H9 (cell line): ENCODE measurements around the gene RBFOX2. TPM values are rescaled to one million over a fixed set of nuclear protein-coding genes. Genes with fewer than 3 reads are reported as not detected.

Experiments
- DNase-seq: peaks from one replicate; pipeline ENCODE4 v3.0.0-alpha.2; 2017
- H2AFZ ChIP-seq: one replicate; pipeline ENCODE4 v1.6.1; 2013; ENCODE audit warnings: mild to moderate bottlenecking, low read length, control low read depth, moderate library complexity
- H2AK5ac ChIP-seq: 2 replicates; pipeline ENCODE4 v1.6.1; 2013; ENCODE audit warnings: low read length, control low read depth, mixed read lengths; ENCODE audit not compliant: insufficient read length
- H2BK120ac ChIP-seq: one replicate; pipeline ENCODE4 v1.6.1; 2013; ENCODE audit warnings: low read depth, mild to moderate bottlenecking, low read length, control low read depth, inconsistent platforms; ENCODE audit not compliant: poor library complexity, severe bottlenecking
- H2BK12ac ChIP-seq: 2 replicates; pipeline ENCODE4 v1.6.1; 2013; ENCODE audit warnings: low read length, control low read depth, mixed read lengths, low read depth; ENCODE audit not compliant: insufficient read length
- H2BK15ac ChIP-seq: 2 replicates; pipeline ENCODE4 v1.6.1; 2013; ENCODE audit warnings: low read depth, low read length, control low read depth
- H2BK20ac ChIP-seq: one replicate; pipeline ENCODE4 v1.6.1; 2013; ENCODE audit warnings: low read depth, mild to moderate bottlenecking, low read length, control low read depth, inconsistent platforms; ENCODE audit not compliant: poor library complexity, severe bottlenecking
- H2BK5ac ChIP-seq: 2 replicates; pipeline ENCODE4 v1.6.1; 2013; ENCODE audit warnings: low read length, control low read depth, mixed read lengths; ENCODE audit not compliant: insufficient read length
- H3K14ac ChIP-seq: 2 replicates; pipeline ENCODE4 v1.6.1; 2013; ENCODE audit warnings: low read length, control low read depth; ENCODE audit not compliant: insufficient read depth
- H3K18ac ChIP-seq: 2 replicates; pipeline ENCODE4 v1.6.1; 2013; ENCODE audit warnings: low read depth, mild to moderate bottlenecking, mixed read lengths, low read length, control low read depth; ENCODE audit not compliant: insufficient read length
- H3K23ac ChIP-seq: 2 replicates; pipeline ENCODE4 v1.6.1; 2013; ENCODE audit warnings: low read length, control low read depth, mixed read lengths, low read depth; ENCODE audit not compliant: insufficient read length
- H3K23me2 ChIP-seq: 2 replicates; pipeline ENCODE4 v1.6.1; 2013; ENCODE audit warnings: low read depth, mild to moderate bottlenecking, mixed read lengths, low read length, control low read depth; ENCODE audit not compliant: insufficient read length, poor library complexity, severe bottlenecking
- H3K27ac ChIP-seq: 2 replicates; pipeline ENCODE4 v1.5.1; 2013; ENCODE audit warnings: low read length, control low read depth, mixed read lengths, low read depth; ENCODE audit not compliant: insufficient read length
- H3K27me3 ChIP-seq: 2 replicates; pipeline ENCODE4 v1.6.1; 2013; ENCODE audit warnings: low read length, control low read depth, inconsistent platforms; ENCODE audit not compliant: insufficient read depth
- H3K4ac ChIP-seq: 2 replicates; pipeline ENCODE4 v1.6.1; 2013; ENCODE audit warnings: low read depth, mild to moderate bottlenecking, control low read depth, inconsistent platforms, low read length, moderate library complexity
- H3K4me1 ChIP-seq: 2 replicates; pipeline ENCODE4 v1.6.1; 2013; ENCODE audit warnings: low read length, control low read depth, inconsistent platforms; ENCODE audit not compliant: insufficient read depth
- H3K4me2 ChIP-seq: 2 replicates; pipeline ENCODE4 v1.6.1; 2013; ENCODE audit warnings: low read length, control low read depth, mixed read lengths; ENCODE audit not compliant: insufficient read length, insufficient read depth
- H3K56ac ChIP-seq: 2 replicates; pipeline ENCODE4 v1.6.1; 2013; ENCODE audit warnings: low read depth, mild to moderate bottlenecking, mixed read lengths, low read length, control low read depth; ENCODE audit not compliant: insufficient read length
- H3K79me1 ChIP-seq: 2 replicates; pipeline ENCODE4 v1.6.1; 2013; ENCODE audit warnings: low read depth, mild to moderate bottlenecking, moderate library complexity, low read length, control low read depth, inconsistent platforms; ENCODE audit not compliant: insufficient read depth, poor library complexity, severe bottlenecking
- H3K79me2 ChIP-seq: 2 replicates; pipeline ENCODE4 v1.6.1; 2013; ENCODE audit warnings: low read length, control low read depth, inconsistent platforms; ENCODE audit not compliant: insufficient read depth
- H3K9ac ChIP-seq: 2 replicates; pipeline ENCODE4 v1.6.1; 2013; ENCODE audit warnings: low read length, control low read depth, mixed read lengths; ENCODE audit not compliant: insufficient read length; ENCODE audit errors: extremely low read depth
- H3K9me3 ChIP-seq: one replicate; pipeline ENCODE4 v1.6.1; 2013; ENCODE audit warnings: low read depth, low read length, inconsistent platforms; ENCODE audit not compliant: control insufficient read depth
- H3T11ph ChIP-seq: one replicate; pipeline ENCODE4 v1.6.1; 2013; ENCODE audit warnings: mild to moderate bottlenecking, low read length, control low read depth, inconsistent platforms
- H4K20me1 ChIP-seq: one replicate; pipeline ENCODE4 v1.6.1; 2013; ENCODE audit not compliant: control insufficient read depth, insufficient read length, insufficient read depth
- H4K5ac ChIP-seq: 2 replicates; pipeline ENCODE4 v1.6.1; 2013; ENCODE audit warnings: low read depth, mild to moderate bottlenecking, mixed read lengths, low read length, control low read depth; ENCODE audit not compliant: insufficient read length
- H4K8ac ChIP-seq: replicated peaks from 2 replicates; pipeline ENCODE4 v1.6.1; 2013; ENCODE audit warnings: low read length, control low read depth, mixed read lengths, low read depth; ENCODE audit not compliant: insufficient read length
- H4K91ac ChIP-seq: 2 replicates; pipeline ENCODE4 v1.6.1; 2013; ENCODE audit warnings: low read depth, mild to moderate bottlenecking, moderate library complexity, mixed read lengths, low read length, control low read depth; ENCODE audit not compliant: insufficient read length
- H3K27ac Mint-ChIP-seq, 3 experiments: 2 replicates in 2 of 3; 3 replicates in 1 of 3; pipeline ENCODE4 v1.8.0; 2020 to 2021; ENCODE audit warnings: mixed read lengths in 3 of 3, mild to moderate bottlenecking in 1 of 3, moderate library complexity in 1 of 3
- H3K27me3 Mint-ChIP-seq: 2 replicates; pipeline ENCODE4 v1.8.0; 2021; ENCODE audit warnings: low read depth, mild to moderate bottlenecking, moderate library complexity, mixed read lengths
- H3K36me3 Mint-ChIP-seq, 3 experiments: 2 replicates in 2 of 3; 3 replicates in 1 of 3; pipeline ENCODE4 v1.8.0; 2020 to 2021; ENCODE audit warnings: low read depth in 3 of 3, mixed read lengths in 3 of 3; ENCODE audit not compliant: insufficient read depth in 1 of 3
- H3K4me1 Mint-ChIP-seq, 2 experiments: 2 replicates each; pipeline ENCODE4 v1.8.0; 2020; ENCODE audit warnings: mixed read lengths in 2 of 2
- H3K4me3 Mint-ChIP-seq, 2 experiments: 2 replicates in 1 of 2; 3 replicates in 1 of 2; pipeline ENCODE4 v1.8.0; 2020 to 2021; ENCODE audit warnings: mild to moderate bottlenecking in 2 of 2, mixed read lengths in 2 of 2, moderate library complexity in 1 of 2
- H3K9me3 Mint-ChIP-seq, 2 experiments: 2 replicates in 1 of 2; 3 replicates in 1 of 2; pipeline ENCODE4 v1.8.0; 2020; ENCODE audit warnings: mild to moderate bottlenecking in 2 of 2, mixed read lengths in 2 of 2, moderate library complexity in 1 of 2
- CTCF ChIP-seq: fragments of 200-600 bp; sonication (generic); conservative IDR thresholded peaks from 3 replicates; pipeline ENCODE4 v1.8.0; 2021; ENCODE audit warnings: antibody characterized with exemption, mild to moderate bottlenecking
- WGBS: extraction: QIAGEN DNeasy Blood & Tissue Kit; methylation state at CpG from one replicate; pipeline ENCODE4 v1.1.7; 2013; ENCODE audit warnings: missing lambda C conversion rate, low lambda C conversion rate, mixed read lengths; ENCODE audit not compliant: insufficient read length; ENCODE audit errors: extremely low coverage; 5-methylcytosine and 5-hydroxymethylcytosine counted together
- total RNA-seq: library from RNA; stranded (reverse); gene quantifications from 2 replicates; pipeline ENCODE4 v1.2.1, GENCODE V29; 2021

The RBFOX2 gene
- total RNA-seq, 1 experiment from 2014 or later = 84.7 TPM

DNA sequence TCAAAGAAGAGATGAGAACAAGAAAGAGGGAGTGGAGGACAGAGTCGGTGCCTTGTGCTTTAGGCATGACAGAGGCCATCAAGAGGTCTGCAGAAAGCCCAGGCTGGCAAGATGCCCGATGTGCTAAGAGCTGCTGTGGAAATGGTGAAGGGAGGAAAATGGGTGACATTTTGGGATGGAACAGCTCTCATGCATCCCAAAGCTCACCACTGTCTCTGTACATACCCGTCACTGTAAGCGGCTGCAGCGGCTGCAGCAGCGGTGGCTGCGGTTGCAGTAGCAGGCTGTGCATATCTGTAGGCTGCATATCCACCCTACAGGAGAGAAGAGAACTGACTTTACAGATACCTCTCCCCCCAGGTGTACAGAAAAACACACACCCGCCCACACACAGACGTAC lies 282.4 kb downstream of the RBFOX2 start:
- H3K14ac ChIP-seq = no peak overlapping the region
- H3K4me2 ChIP-seq = no peak overlapping the region
- peaks cover 39 to 65% of the 10 kb centered on the region in 2 experiments for H3K4me1 Mint-ChIP-seq
- peaks cover 3% of the 10 kb centered on the region for H3K23me2 ChIP-seq
- H3K4me3 Mint-ChIP-seq = no peak overlapping the region
- no peaks in the 10 kb centered on the region for H3K27me3 Mint-ChIP-seq
- no peaks in the 10 kb centered on the region for H3K9me3 ChIP-seq
- H3K36me3 Mint-ChIP-seq = peaks cover 10 to 34% (median 27%) of the 10 kb centered on the region in 3 experiments; a peak in 6 of 7 replicates
- no peak overlapping the region for H2BK120ac ChIP-seq
- H3K9ac ChIP-seq = no peak overlapping the region
- no peak overlapping the region for H3K18ac ChIP-seq
- H3K27me3 ChIP-seq = no peaks in the 10 kb centered on the region; the same call in 1 of the 2 replicates
- no peak overlapping the region for H3K27ac ChIP-seq
- no peak overlapping the region for H4K8ac ChIP-seq
- peak overlapping the region in 1 of 3 experiments; percentile 72; a peak in 3 of 7 replicates for H3K27ac Mint-ChIP-seq
- no peak overlapping the region for H2AFZ ChIP-seq
- no peak for TF ChIP-seq CTCF
- no peak overlapping the region for H3K23ac ChIP-seq
- no CpG with 5 or more reads among the region's 9 CpGs for WGBS
- no peaks in the 10 kb centered on the region for H3K79me1 ChIP-seq
- no peak overlapping the region for H3K4ac ChIP-seq
- no peak overlapping the region for H3K56ac ChIP-seq
- peaks cover 2% of the 10 kb centered on the region for H4K20me1 ChIP-seq
- no peak overlapping the region for H4K5ac ChIP-seq
- H2BK12ac ChIP-seq = no peak overlapping the region
- no peak overlapping the region for H2BK20ac ChIP-seq
- H3K9me3 Mint-ChIP-seq = no peaks in the 10 kb centered on the region
- H2BK15ac ChIP-seq = no peak overlapping the region
- no peak overlapping the region for H2BK5ac ChIP-seq
- H3K79me2 ChIP-seq = no peaks in the 10 kb centered on the region
- H3T11ph ChIP-seq = no peak overlapping the region
- DNase-seq = no peak
- H2AK5ac ChIP-seq = no peak overlapping the region
- H4K91ac ChIP-seq = no peak overlapping the region
- H3K4me1 ChIP-seq = peaks cover 2% of the 10 kb centered on the region; the same call in 1 of the 2 replicates
